NCI-H2107 (cell line): Measurements from ENCODE around the gene ARHGEF7.

Source experiments
- DNase-seq: peaks from one replicate; lab custom pipeline; 2025; lab: John Stamatoyannopoulos, UW

ARHGEF7 gene

GRCh38 chr13:111110054-111110453 is 5.1 kb upstream of the ARHGEF7 start:
- DNase-seq, result no peak

- DNase-seq, result no peak
These were observed 3.7 kb upstream of the ARHGEF7 start for GRCh38 chr13:111111376-111111937.

- no peak for DNase-seq
These were observed 2.9 kb upstream of the ARHGEF7 start for GRCh38 chr13:111112196-111112595.

DNA sequence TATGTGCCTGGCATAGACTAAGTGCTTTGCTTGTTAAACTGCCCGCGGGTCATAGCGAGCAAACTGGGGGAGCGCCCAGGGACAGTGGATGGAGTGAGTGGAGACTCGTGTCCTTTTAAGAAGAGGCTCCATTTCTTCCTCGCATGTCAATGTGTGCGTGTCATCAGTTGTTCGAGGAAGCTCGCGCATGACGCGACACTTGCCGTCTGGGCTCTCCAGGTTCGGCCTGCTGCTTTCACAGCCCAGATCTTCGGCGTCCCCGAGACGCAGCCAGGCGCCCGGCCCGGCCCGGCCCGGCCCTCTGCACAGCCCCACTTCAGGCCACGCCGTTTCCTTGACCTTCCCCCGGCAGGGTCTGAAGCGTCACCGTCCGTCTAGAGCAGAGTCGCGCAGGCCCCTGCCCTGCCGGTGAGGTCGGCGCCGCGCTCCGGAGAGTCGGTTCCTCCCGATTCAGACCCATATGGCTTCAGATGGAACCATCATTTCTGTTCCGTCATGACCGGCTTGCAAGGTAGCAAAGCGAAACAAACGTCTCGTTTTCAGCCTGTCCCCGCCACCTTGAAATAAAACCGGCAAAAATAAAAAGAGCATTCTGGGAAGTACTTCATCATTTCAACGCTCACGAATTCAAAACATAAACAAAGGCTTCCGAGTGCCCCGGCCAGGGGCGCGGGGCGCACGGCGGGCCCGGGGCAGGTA is 599 bp upstream of the ARHGEF7 start:
- DNase-seq, result no peak

- DNase-seq, result no peak
These were observed 933 bp downstream of the ARHGEF7 start for GRCh38 chr13:111115965-111116521.

DNA sequence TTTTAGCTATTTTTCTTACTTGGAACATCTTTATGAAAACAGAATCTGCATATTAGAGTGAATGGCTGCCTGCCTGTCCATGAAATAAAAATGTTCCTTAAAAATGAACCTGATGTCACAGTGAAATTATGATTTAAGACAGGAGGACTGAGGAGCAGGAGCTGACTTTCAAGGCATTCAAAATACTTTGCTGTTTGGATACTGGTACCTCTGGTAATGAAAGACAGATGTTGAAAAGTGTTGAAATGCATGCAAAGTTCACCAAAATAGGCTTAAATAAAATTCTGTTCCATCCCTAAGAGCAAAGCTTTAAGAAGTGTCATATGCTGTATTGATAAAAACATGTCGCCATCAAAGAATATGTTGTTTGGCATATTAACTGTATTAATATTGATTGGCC is 1.7 kb downstream of the ARHGEF7 start:
- DNase-seq, result no peak

DNA sequence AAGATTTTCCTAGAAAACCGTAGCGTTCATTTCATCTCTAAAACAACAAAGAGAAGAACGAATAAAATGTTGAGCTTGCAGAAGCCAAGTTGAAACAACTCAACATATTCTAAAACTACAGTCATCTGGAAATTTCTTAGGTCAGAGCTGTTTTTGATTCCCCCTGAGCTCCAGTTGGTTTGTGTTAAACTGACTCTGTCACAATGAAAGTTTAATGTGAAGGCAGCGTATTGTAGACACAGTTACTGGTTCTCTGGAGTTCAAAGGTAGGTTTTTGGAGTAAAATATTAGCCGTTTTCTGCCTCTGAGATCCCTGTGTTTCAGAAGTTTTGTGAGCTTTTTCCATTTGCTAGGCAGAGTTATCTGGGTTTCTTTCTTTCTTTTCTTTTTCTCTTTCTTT is 2.2 kb downstream of the ARHGEF7 start:
- no peak for DNase-seq

- no peak for DNase-seq
These were observed 2.9 kb downstream of the ARHGEF7 start for GRCh38 chr13:111117961-111118360.

GRCh38 chr13:111118898-111119607 is 3.9 kb downstream of the ARHGEF7 start:
- DNase-seq, result no peak

DNA sequence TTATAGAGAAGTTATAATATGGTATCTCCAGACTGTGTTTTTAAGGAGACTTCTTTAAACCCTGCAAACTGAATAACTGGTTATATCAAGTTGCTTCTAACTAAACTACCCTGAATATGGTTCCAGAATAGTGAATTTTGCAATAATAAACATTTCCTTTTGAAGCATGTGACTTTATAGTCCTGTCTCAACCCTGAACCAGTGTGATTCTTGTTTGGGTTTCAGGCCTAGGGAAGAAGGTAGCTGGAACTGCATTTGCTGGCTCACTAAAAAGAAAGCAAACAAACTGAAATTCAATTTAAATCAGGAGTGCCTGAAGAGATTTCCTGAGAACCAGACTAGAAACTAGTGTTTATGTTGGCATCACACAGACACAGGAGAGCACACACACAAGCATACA is 4.9 kb downstream of the ARHGEF7 start:
- DNase-seq, result no peak

GRCh38 chr13:111120422-111120821 is 5.3 kb downstream of the ARHGEF7 start:
- DNase-seq, result no peak

DNA sequence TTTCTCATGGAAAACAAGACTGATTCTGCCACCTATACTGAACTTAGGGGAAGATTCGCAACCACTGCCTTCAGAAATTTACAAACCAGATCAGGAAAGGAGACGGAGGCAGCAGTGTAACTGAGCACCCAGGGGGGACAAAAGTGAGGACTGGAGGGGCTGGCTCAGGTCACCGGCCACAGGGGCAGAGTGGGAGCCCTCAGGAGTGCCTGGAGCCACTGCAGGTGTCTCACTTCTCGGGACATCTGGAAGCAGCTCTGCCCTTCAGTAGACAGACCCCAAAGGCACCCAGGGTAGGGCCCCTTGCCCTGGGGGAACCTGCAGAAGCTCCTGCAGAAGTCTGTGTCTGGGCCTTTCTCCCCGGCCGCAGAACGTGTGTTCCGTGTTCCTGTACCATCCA is 5.8 kb downstream of the ARHGEF7 start:
- DNase-seq, result no peak

DNA sequence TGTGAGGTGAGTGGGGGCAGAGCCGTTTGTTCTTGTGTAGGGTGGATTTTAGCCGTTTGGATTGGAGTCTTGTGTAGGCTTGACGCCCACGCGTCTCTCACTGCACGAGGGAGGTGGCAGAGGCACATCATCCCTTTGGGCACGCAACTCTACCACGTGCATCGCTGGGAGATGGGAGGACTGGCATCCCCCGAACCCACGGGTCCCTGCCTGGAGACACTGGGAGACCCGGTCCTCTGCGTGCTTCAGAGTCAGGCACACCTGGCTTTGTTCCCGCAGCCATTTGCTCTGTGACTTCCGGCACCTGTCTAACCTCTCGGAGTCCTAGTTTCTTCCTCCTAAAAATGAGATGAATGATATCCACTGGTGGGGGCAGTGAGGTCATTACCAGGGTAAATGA is 6.4 kb downstream of the ARHGEF7 start:
- DNase-seq, result no peak

DNA sequence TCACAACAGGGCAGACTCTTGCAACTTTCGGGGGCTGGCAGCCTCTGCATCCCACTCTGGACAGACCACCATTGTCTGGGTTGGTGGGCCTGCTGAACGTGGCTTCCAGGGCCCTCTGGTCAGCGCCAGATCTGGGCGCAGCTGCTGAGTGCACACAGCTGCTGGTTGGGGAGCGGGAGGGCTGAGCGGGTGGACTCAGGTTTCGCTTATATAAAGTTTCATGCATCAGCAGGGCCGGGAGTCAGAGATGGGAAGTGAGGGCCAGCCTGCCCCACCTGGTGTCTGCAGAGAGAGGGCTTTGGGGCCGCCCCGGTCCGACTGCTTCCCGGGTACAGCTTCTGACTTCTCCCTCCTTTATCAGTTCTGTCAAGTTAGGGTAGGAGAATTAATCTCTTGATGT is 6.9 kb downstream of the ARHGEF7 start:
- peak; percentile 49 for DNase-seq

- no peak for DNase-seq
These were observed 7.5 kb downstream of the ARHGEF7 start for GRCh38 chr13:111122631-111123030.

DNA sequence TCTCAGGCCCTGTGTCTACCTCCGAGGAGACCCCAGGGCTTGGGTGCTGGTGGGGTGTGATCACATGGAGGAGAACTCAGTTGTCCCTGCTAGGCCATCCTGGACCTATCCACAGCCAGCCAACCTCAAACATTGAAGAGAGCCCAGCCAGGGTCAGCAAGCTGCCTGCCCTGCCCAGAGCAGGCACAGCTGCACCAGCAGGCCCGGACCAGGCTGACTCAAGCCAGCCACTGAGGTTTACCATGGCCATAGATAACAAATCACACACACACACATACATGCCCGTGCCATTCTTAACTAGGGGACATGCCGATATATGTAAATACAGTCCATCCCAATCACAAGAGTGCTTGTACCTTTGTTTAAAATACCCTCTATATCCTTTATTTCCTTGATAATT is 8.1 kb downstream of the ARHGEF7 start:
- no peak for DNase-seq

DNA sequence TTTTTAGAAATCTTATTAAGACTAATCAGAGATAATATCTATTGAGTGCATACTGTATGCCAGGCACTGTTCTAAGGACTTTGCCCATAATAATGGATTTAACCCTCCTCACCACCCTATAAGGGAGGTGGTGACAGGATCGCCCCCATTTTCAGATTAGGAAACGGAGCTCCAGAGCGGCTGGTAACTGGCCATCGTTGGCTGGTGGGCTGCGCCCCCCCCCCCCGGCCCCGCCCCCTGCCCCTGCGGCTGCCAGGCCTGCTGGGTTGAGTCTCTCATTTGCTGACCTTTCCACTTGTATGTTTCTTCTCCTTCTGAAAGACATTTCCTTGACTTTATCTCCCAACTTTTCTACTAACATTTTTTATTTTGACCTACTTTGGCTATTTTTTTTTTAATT is 8.5 kb downstream of the ARHGEF7 start:
- no peak for DNase-seq

DNA sequence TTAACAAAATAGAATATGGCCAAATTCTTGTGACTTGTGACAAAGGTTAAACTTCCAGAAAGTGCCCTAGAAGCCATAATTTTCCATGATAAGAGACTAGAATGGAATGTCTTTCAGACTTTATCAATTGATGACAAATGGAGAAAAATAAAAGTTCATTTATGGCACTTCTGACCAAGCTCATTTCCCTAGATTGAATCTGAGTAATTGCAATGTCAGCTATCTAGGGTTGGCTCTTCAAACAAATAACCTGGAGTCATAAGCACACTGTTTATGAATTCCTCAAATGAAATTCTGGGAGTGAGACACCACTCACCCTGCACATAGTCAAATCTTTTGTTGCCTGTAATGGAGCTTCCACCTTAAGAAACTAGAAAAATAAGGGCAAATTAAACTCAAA is 11.4 kb downstream of the ARHGEF7 start:
- DNase-seq, result no peak

- no peak for DNase-seq
These were observed 14.5 kb downstream of the ARHGEF7 start for GRCh38 chr13:111129465-111130115.

DNA sequence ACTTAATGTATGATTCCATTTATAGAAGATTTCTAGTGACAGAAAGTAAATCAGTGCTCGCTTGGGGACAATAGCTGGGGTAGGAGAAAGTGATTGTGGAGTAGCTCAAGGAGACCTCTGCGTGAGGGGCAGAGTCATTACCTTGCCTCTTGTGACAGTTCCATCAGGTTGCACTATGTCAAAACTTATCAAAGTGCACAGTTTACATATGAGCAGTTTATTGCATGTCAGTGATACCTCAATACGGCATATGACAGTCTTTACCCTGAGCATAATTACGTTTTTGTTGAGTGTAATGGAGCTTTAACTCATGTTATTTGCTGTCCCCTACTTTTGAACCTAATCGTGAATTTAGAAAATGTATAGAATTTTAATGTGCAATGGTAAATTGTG is 15.0 kb downstream of the ARHGEF7 start:
- no peak for DNase-seq

- DNase-seq, result no peak
These were observed 15.9 kb downstream of the ARHGEF7 start for GRCh38 chr13:111131048-111131447.

GRCh38 chr13:111131611-111132010 is 16.5 kb downstream of the ARHGEF7 start:
- no peak for DNase-seq

DNA sequence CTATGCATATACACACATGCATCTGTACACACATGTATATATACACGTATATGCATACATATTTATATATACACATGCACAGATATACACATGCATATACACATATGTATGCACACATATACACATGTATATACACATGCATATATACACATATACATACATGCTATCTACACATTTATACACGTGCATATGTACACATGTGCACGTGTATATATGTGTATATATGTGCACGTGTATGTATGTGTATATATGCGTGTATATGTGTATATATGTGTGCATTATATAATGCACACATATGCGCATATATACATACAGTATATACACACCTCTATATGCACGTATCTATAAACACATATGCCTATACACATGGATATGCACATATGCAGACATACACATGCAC is 17.8 kb downstream of the ARHGEF7 start:
- DNase-seq, result no peak
